HG03558 (cell line): ENCODE measurements around the gene PRELP.
"Not testable (repeated sequence)": the region's sequence is repeated elsewhere in the genome, so short reads cannot be mapped to it uniquely, and the experiment has no call there.

Experiments used
- ATAC-seq: cut with Tn5 transposase; IDR thresholded peaks from one replicate; pipeline ENCODE4 v1.9.1; 2021; ENCODE audit warnings: moderate number of reproducible peaks; ENCODE audit not compliant: unreplicated experiment; ENCODE audit errors: extremely low read depth

PRELP gene

GRCh38 chr1:203453016-203453415 lies 22.6 kb upstream of the PRELP start:
- ATAC-seq, result no peak

GRCh38 chr1:203453616-203454015 lies 22.0 kb upstream of the PRELP start:
- ATAC-seq, result no peak

- no peak for ATAC-seq
These were observed 20.6 kb upstream of the PRELP start for GRCh38 chr1:203454986-203455471.

- ATAC-seq, result no peak
These were observed 19.9 kb upstream of the PRELP start for GRCh38 chr1:203455706-203456105.

GRCh38 chr1:203456577-203456976 lies 19.0 kb upstream of the PRELP start:
- ATAC-seq, result no peak

- no peak for ATAC-seq
These were observed 17.5 kb upstream of the PRELP start for GRCh38 chr1:203458078-203458477.

- no peak for ATAC-seq
These were observed 15.9 kb upstream of the PRELP start for GRCh38 chr1:203459671-203460201.

GRCh38 chr1:203461717-203462116 lies 13.9 kb upstream of the PRELP start:
- ATAC-seq, result no peak

- no peak for ATAC-seq
These were observed 13.5 kb upstream of the PRELP start for GRCh38 chr1:203462143-203462542.

GRCh38 chr1:203462878-203463277 lies 12.7 kb upstream of the PRELP start:
- no peak for ATAC-seq

GRCh38 chr1:203463469-203464062 lies 12.0 kb upstream of the PRELP start:
- no peak for ATAC-seq

GRCh38 chr1:203464226-203464625 lies 11.4 kb upstream of the PRELP start:
- ATAC-seq, result no peak

- ATAC-seq, result no peak
These were observed 10.9 kb upstream of the PRELP start for GRCh38 chr1:203464743-203465142.

GRCh38 chr1:203465146-203465798 lies 10.3 kb upstream of the PRELP start:
- ATAC-seq, result no peak

GRCh38 chr1:203465948-203466347 lies 9.7 kb upstream of the PRELP start:
- ATAC-seq, result no peak

GRCh38 chr1:203466906-203467549 lies 8.6 kb upstream of the PRELP start:
- not testable (repeated sequence) for ATAC-seq

GRCh38 chr1:203467550-203467921 lies 8.1 kb upstream of the PRELP start:
- no peak for ATAC-seq

GRCh38 chr1:203468326-203468725 lies 7.3 kb upstream of the PRELP start:
- ATAC-seq, result no peak

- no peak for ATAC-seq
These were observed 5.4 kb upstream of the PRELP start for GRCh38 chr1:203470240-203470639.

GRCh38 chr1:203471841-203472240 lies 3.8 kb upstream of the PRELP start:
- ATAC-seq, result no peak

GRCh38 chr1:203473281-203473680 lies 2.3 kb upstream of the PRELP start:
- no peak for ATAC-seq
